Measurements from ENCODE around the gene SCARF2. TPM values are rescaled to one million over a fixed set of nuclear protein-coding genes. Genes with fewer than 3 reads are reported as not detected.

Gene SCARF2
- total and polyA plus RNA-seq, 8 donors: 0.89 to 42.9 (median 3.9) TPM

GRCh38 chr22:20436768-20437612, 635 bp downstream of the SCARF2 start:
- WGBS, 5 donors: 2 to 3% (median 2%) methylated on average over 45 to 61 of the region's 61 CpGs
- H3K9me3 ChIP-seq: no peaks in the 10 kb centered on the region
- intact Hi-C loops (cut with DNase I; ENCODE audit: low total_unique reads): no loop called here
- peaks cover 0 to 70% (median 37%) of the 10 kb centered on the region in 3 donors for H3K27me3 ChIP-seq
- H3K4me1 ChIP-seq: peaks cover 24 to 65% (median 41%) of the 10 kb centered on the region in 4 donors
- peaks cover 0 to 13% (median 6%) of the 10 kb centered on the region in 4 donors for H3K36me3 ChIP-seq
- H3K4me3 ChIP-seq: peak overlapping the region; percentile 55 to 63 (median 62)
- H3K27ac ChIP-seq: peak overlapping the region in 4 of 5 donors; percentile 71 to 86 (median 78)
- TF ChIP-seq CTCF (IDR thresholded peaks at IDR 0.05) (no peak), EP300 (IDR thresholded peaks at IDR 0.05) (no peak), POLR2A (IDR thresholded peaks at IDR 0.05) (no peak), POLR2AphosphoS5 (IDR thresholded peaks at IDR 0.05) (no peak)
- peak in 1 of 2 donors; percentile 63 for DNase-seq

- Histone ChIP-seq H3K9me3 (no peaks in the 10 kb centered on the region), H3K27me3 (peaks cover 0 to 76% (median 44%) of the 10 kb centered on the region in 3 donors), H3K4me1 (peaks cover 28 to 68% (median 46%) of the 10 kb centered on the region in 4 donors), H3K36me3 (peaks cover 0 to 7% (median under 1%) of the 10 kb centered on the region in 4 donors), H3K4me3 (peak overlapping the region; percentile 55 to 63 (median 62)), H3K27ac (peak overlapping the region in 4 of 5 donors; percentile 71 to 86 (median 78))
- peak in 1 of 2 donors; percentile 84 for DNase-seq
- TF ChIP-seq POLR2A (IDR thresholded peaks at IDR 0.05) (no peak), CTCF (IDR thresholded peaks at IDR 0.05) (no peak), EP300 (IDR thresholded peaks at IDR 0.05) (no peak), POLR2AphosphoS5 (IDR thresholded peaks at IDR 0.05) (no peak)
- 0 to 1% (median 1%) methylated on average over 7 to 55 of the region's 56 CpGs; no CpG with 5 or more reads in 1 of the 5 donors for WGBS, 5 donors
- intact Hi-C loops (cut with DNase I; ENCODE audit: low total_unique reads): no loop called here
These were observed 1.3 kb downstream of the SCARF2 start for GRCh38 chr22:20436307-20436767.

GRCh38 chr22:20435436-20436306, 2.0 kb downstream of the SCARF2 start:
- Histone ChIP-seq H3K36me3 (peaks cover 0 to under 1% (median 0%) of the 10 kb centered on the region in 4 donors), H3K27me3 (peaks cover 0 to 83% (median 50%) of the 10 kb centered on the region in 3 donors), H3K4me1 (peaks cover 34 to 74% (median 52%) of the 10 kb centered on the region in 4 donors), H3K27ac (peak overlapping the region in 3 of 5 donors; percentile 74 to 86 (median 83)), H3K4me3 (peak overlapping the region; percentile 55 to 63 (median 62)), H3K9me3 (no peaks in the 10 kb centered on the region)
- intact Hi-C loops (cut with DNase I; ENCODE audit: low total_unique reads): no loop called here
- WGBS, 5 donors: 56 to 71% (median 63%) methylated on average over 9 to 11 of the region's 11 CpGs
- no peak for DNase-seq
- no peak for TF ChIP-seq POLR2A (IDR thresholded peaks at IDR 0.05)
- TF ChIP-seq EP300 (IDR thresholded peaks at IDR 0.05): no peak
- TF ChIP-seq CTCF (IDR thresholded peaks at IDR 0.05): no peak
- TF ChIP-seq POLR2AphosphoS5 (IDR thresholded peaks at IDR 0.05): no peak

GRCh38 chr22:20434773-20435172, 2.9 kb downstream of the SCARF2 start:
- peaks cover 0 to 8% (median 3%) of the 10 kb centered on the region in 4 donors for H3K36me3 ChIP-seq
- peaks cover 43 to 81% (median 61%) of the 10 kb centered on the region in 4 donors for H3K4me1 ChIP-seq
- H3K27ac ChIP-seq: no peak overlapping the region
- TF ChIP-seq CTCF (IDR thresholded peaks at IDR 0.05) (no peak), EP300 (IDR thresholded peaks at IDR 0.05) (no peak), POLR2AphosphoS5 (IDR thresholded peaks at IDR 0.05) (no peak), POLR2A (IDR thresholded peaks at IDR 0.05) (no peak)
- H3K9me3 ChIP-seq: no peaks in the 10 kb centered on the region
- intact Hi-C loops (cut with DNase I; ENCODE audit: low total_unique reads): no loop called here
- WGBS, 5 donors: 84 to 92% (median 92%) methylated on average over 3 of the region's 3 CpGs
- DNase-seq: no peak
- H3K27me3 ChIP-seq: peaks cover 0 to 92% (median 59%) of the 10 kb centered on the region in 3 donors
- no peak overlapping the region for H3K4me3 ChIP-seq

Measured in stomach (tissue), 9 donors.